ENCODE data around the gene ZNF606. TPM values are rescaled to one million over a fixed set of nuclear protein-coding genes. Genes with fewer than 3 reads are reported as not detected.

The ZNF606 gene
- polyA plus RNA-seq, 1 donor (not counting 4 experiments of a cell fraction or from before 2014, with no cell fraction given): 3.5 TPM

GRCh38 chr19:58040751-58041525, 38.3 kb upstream of the ZNF606 start:
- Histone ChIP-seq H3K9ac (ENCODE audit: control insufficient read depth, extremely low read depth, insufficient read depth, low read length) (no peak overlapping the region), H3K36me3 (ENCODE audit: control insufficient read depth in 2 of 2, extremely low read depth in 1 of 2, insufficient read depth in 2 of 2, low read length in 2 of 2) (no peaks in the 10 kb centered on the region), H3K4me2 (ENCODE audit: control insufficient read depth, extremely low read depth, insufficient read depth, low read depth, low read length) (no peak overlapping the region), H3K27ac (ENCODE audit: control insufficient read depth, insufficient read depth, low read length) (no peak overlapping the region), H3K9me1 (ENCODE audit: control insufficient read depth, extremely low read depth, insufficient read depth, low read length) (no peaks in the 10 kb centered on the region), H3K27me3 (ENCODE audit: control insufficient read depth, extremely low read depth, insufficient read depth, low read length) (no peaks in the 10 kb centered on the region), H2AFZ (ENCODE audit: control insufficient read depth, low read length) (no peak overlapping the region), H3K9me3 (ENCODE audit: control insufficient read depth, low read depth, low read length) (peaks cover 19% of the 10 kb centered on the region), H3K4me1 (ENCODE audit: control insufficient read depth, extremely low read depth, insufficient read depth, low read length) (no peaks in the 10 kb centered on the region), H4K20me1 (ENCODE audit: control insufficient read depth, extremely low read depth, insufficient read depth, low read length) (no peaks in the 10 kb centered on the region), H3K79me2 (ENCODE audit: control insufficient read depth, insufficient read depth, low read length) (no peaks in the 10 kb centered on the region), H3K4me3 (ENCODE audit: control insufficient read depth in 2 of 3, extremely low read depth in 1 of 3, insufficient read depth in 2 of 3, low read depth in 1 of 3, low read length in 3 of 3) (no peak overlapping the region)
- TF ChIP-seq, protein P1, sequence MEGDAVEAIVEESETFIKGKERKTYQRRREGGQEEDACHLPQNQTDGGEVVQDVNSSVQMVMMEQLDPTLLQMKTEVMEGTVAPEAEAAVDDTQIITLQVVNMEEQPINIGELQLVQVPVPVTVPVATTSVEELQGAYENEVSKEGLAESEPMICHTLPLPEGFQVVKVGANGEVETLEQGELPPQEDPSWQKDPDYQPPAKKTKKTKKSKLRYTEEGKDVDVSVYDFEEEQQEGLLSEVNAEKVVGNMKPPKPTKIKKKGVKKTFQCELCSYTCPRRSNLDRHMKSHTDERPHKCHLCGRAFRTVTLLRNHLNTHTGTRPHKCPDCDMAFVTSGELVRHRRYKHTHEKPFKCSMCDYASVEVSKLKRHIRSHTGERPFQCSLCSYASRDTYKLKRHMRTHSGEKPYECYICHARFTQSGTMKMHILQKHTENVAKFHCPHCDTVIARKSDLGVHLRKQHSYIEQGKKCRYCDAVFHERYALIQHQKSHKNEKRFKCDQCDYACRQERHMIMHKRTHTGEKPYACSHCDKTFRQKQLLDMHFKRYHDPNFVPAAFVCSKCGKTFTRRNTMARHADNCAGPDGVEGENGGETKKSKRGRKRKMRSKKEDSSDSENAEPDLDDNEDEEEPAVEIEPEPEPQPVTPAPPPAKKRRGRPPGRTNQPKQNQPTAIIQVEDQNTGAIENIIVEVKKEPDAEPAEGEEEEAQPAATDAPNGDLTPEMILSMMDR (optimal IDR thresholded peaks at IDR 0.05 in 1 of 3, IDR thresholded peaks at IDR 0.05 in 1 of 3, conservative IDR thresholded peaks at IDR 0.05 in 1 of 3; ENCODE audit: extremely low read depth in 1 of 3, insufficient read depth in 2 of 3, low read length in 3 of 3): no peak
- no peak for TF ChIP-seq EZH2 (IDR thresholded peaks at IDR 0.05; ENCODE audit: low read length)
- no peak for FAIRE-seq
- dilution Hi-C loops (cut with MboI; ENCODE audit: extremely low pct_ligation_motif_present, low sequenced_read_pairs): no loop called here
- DNase-seq (ENCODE audit: low read depth, low spot score): no peak

DNA sequence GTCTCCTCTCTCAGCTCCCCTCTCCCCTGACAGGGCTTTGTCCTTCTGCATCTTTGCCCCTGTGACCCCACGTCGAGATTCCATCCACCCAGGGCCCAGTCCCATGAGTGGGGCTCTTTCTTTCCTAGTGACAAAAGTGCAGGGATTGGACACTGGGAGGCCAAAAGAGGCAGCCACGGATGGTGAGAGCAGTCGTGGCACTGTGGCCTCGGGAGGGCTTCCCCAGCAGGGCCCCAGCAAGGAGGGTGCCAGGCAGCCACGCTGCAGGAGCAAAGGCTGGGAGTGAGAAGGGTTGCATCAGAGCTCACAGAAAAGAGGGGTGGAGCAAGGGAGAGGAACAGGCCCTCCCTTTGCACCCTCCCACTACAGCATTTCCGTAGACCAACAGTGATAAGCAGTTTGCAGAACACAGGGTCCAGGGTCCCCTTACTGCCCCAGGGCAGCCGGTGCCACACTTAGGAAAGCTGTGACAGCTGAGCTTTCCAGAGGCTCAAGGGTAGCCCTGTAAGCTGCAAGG, 36.1 kb upstream of the ZNF606 start:
- no peaks in the 10 kb centered on the region for H3K9me1 ChIP-seq (ENCODE audit: control insufficient read depth, extremely low read depth, insufficient read depth, low read length)
- no peak overlapping the region for H2AFZ ChIP-seq (ENCODE audit: control insufficient read depth, low read length)
- TF ChIP-seq, protein P1 (optimal IDR thresholded peaks at IDR 0.05 in 1 of 3, IDR thresholded peaks at IDR 0.05 in 1 of 3, conservative IDR thresholded peaks at IDR 0.05 in 1 of 3; ENCODE audit: extremely low read depth in 1 of 3, insufficient read depth in 2 of 3, low read length in 3 of 3): no peak
- no peak for TF ChIP-seq EZH2 (IDR thresholded peaks at IDR 0.05; ENCODE audit: low read length)
- H3K9me3 ChIP-seq (ENCODE audit: control insufficient read depth, low read depth, low read length): peaks cover 14% of the 10 kb centered on the region
- H3K9ac ChIP-seq (ENCODE audit: control insufficient read depth, extremely low read depth, insufficient read depth, low read length): no peak overlapping the region
- dilution Hi-C loops (cut with MboI; ENCODE audit: extremely low pct_ligation_motif_present, low sequenced_read_pairs): no loop called here
- no peak overlapping the region for H3K4me2 ChIP-seq (ENCODE audit: control insufficient read depth, extremely low read depth, insufficient read depth, low read depth, low read length)
- H4K20me1 ChIP-seq (ENCODE audit: control insufficient read depth, extremely low read depth, insufficient read depth, low read length): no peaks in the 10 kb centered on the region
- no peak overlapping the region for H3K27ac ChIP-seq (ENCODE audit: control insufficient read depth, insufficient read depth, low read length)
- H3K79me2 ChIP-seq (ENCODE audit: control insufficient read depth, insufficient read depth, low read length): no peaks in the 10 kb centered on the region
- FAIRE-seq (no peak), DNase-seq (ENCODE audit: low read depth, low spot score) (no peak)
- no peaks in the 10 kb centered on the region for H3K27me3 ChIP-seq (ENCODE audit: control insufficient read depth, extremely low read depth, insufficient read depth, low read length)
- no peaks in the 10 kb centered on the region for H3K4me1 ChIP-seq (ENCODE audit: control insufficient read depth, extremely low read depth, insufficient read depth, low read length)
- H3K36me3 ChIP-seq (ENCODE audit: control insufficient read depth in 2 of 2, extremely low read depth in 1 of 2, insufficient read depth in 2 of 2, low read length in 2 of 2): no peaks in the 10 kb centered on the region
- no peak overlapping the region for H3K4me3 ChIP-seq (ENCODE audit: control insufficient read depth in 2 of 3, extremely low read depth in 1 of 3, insufficient read depth in 2 of 3, low read depth in 1 of 3, low read length in 3 of 3)

Data from keratinocyte (primary cell).